ENCODE measurements around the gene TP53RK. TPM values are rescaled to one million over a fixed set of nuclear protein-coding genes. Genes with fewer than 3 reads are reported as not detected.

The TP53RK gene
- total and polyA plus RNA-seq, 9 donors, result 7.7 to 17.5 (median 13.4) TPM

DNA sequence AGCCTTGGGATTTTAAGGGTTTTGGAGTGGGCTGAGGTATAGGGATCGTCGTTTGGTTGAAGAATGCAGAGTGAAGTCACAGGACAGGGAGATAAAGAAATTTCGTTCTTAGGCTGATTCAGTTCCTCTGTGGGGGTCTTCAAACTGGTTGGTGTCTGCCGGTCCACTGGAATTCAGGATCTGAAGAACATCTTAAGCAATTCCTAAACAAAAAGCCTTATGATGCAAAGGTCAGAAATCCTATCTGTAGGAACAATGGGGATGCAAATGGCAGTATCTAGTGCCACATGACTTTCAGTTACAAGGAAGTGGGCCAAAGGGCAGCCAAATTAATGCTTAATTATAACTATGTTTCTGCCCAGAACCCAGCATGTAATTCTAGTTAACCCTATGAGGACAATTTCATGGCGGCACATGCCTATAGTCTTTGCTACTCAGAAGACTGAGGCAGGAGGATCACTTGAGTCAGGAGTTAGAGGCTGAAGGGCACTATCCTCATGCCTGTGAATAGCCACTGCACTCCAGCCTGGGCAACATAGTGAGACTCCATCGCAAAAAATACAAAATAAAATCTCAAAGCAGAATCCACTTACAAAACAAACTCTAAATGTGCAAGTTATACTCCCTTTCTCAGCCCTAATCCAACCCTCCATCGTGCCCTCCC, 15.6 kb upstream of the TP53RK start:
- Histone ChIP-seq H3K9me3 (no peaks in the 10 kb centered on the region), H3K4me1 (ENCODE audit: insufficient read depth) (peaks cover 4% of the 10 kb centered on the region), H3K27ac (no peak overlapping the region), H3K27me3 (no peaks in the 10 kb centered on the region), H3K4me3 (no peak overlapping the region), H3K36me3 (no peaks in the 10 kb centered on the region)
- WGBS, 3 donors, result 36 to 46% (median 41%) methylated on average over 7 of the region's 7 CpGs
- DNase-seq, result no peak
- intact Hi-C loops (cut with DNase I), result no loop called here
- no peak for TF ChIP-seq POLR2A (IDR thresholded peaks at IDR 0.05)
- TF ChIP-seq, protein P1, sequence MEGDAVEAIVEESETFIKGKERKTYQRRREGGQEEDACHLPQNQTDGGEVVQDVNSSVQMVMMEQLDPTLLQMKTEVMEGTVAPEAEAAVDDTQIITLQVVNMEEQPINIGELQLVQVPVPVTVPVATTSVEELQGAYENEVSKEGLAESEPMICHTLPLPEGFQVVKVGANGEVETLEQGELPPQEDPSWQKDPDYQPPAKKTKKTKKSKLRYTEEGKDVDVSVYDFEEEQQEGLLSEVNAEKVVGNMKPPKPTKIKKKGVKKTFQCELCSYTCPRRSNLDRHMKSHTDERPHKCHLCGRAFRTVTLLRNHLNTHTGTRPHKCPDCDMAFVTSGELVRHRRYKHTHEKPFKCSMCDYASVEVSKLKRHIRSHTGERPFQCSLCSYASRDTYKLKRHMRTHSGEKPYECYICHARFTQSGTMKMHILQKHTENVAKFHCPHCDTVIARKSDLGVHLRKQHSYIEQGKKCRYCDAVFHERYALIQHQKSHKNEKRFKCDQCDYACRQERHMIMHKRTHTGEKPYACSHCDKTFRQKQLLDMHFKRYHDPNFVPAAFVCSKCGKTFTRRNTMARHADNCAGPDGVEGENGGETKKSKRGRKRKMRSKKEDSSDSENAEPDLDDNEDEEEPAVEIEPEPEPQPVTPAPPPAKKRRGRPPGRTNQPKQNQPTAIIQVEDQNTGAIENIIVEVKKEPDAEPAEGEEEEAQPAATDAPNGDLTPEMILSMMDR (IDR thresholded peaks at IDR 0.05), result no peak
- no peak for TF ChIP-seq EP300 (IDR thresholded peaks at IDR 0.05)

GRCh38 chr20:46703435-46703834, 14.2 kb upstream of the TP53RK start:
- Histone ChIP-seq H3K9me3 (no peaks in the 10 kb centered on the region), H3K4me1 (ENCODE audit: insufficient read depth) (no peaks in the 10 kb centered on the region), H3K36me3 (no peaks in the 10 kb centered on the region), H3K27me3 (no peaks in the 10 kb centered on the region), H3K27ac (no peak overlapping the region), H3K4me3 (no peak overlapping the region)
- TF ChIP-seq POLR2A (IDR thresholded peaks at IDR 0.05), result no peak
- TF ChIP-seq EP300 (IDR thresholded peaks at IDR 0.05), result no peak
- TF ChIP-seq, protein P1 (IDR thresholded peaks at IDR 0.05), result no peak
- no peak for DNase-seq
- WGBS, 3 donors, result 67 to 80% (median 75%) methylated on average over 3 of the region's 3 CpGs
- intact Hi-C loops (cut with DNase I), result no loop called here

DNA sequence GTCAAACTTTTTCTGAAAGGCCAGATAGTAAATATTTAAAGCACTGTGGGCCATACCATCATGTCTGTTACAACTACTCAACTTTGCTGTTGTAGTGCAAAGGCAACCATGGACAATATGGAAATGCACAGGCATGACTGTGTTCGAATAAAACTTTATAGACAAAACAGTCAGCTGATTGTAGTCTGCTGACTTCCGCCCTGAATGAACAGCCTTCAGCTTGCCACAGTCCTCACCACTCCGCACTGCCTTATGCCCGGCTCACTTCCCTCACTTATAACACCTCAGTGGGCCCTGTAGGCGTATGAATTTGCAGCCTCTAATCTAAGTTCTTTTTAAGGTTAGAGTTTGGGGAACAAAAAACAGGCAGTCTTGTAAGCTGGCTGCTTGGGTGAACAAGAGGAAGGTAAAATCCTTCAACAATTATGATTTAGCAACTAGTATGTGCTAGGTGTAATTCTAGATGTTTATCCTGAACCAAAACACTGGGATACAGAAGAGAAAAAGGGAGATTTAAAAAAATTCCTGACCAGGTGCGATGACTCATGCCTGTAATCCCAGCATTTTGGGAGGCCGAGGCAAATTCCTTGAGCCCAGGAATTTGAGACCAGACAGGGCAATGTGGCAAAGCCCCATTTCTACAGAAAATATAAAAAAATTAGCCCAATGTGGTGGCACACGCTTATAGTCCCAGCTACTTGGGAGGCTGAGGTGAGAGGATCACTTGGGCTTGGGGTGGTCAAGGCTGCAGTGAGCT, 13.4 kb upstream of the TP53RK start:
- no peak for DNase-seq
- Histone ChIP-seq H3K36me3 (no peaks in the 10 kb centered on the region), H3K27ac (no peak overlapping the region), H3K9me3 (no peaks in the 10 kb centered on the region), H3K4me3 (no peak overlapping the region), H3K27me3 (no peaks in the 10 kb centered on the region), H3K4me1 (ENCODE audit: insufficient read depth) (no peaks in the 10 kb centered on the region)
- 90 to 93% (median 90%) methylated on average over 8 of the region's 8 CpGs for WGBS, 3 donors
- no peak for TF ChIP-seq EP300 (IDR thresholded peaks at IDR 0.05)
- no peak for TF ChIP-seq POLR2A (IDR thresholded peaks at IDR 0.05)
- TF ChIP-seq, protein P1 (IDR thresholded peaks at IDR 0.05), result no peak
- intact Hi-C loops (cut with DNase I), result no loop called here

GRCh38 chr20:46701986-46702385, 12.7 kb upstream of the TP53RK start:
- Histone ChIP-seq H3K4me3 (no peak overlapping the region), H3K27ac (no peak overlapping the region), H3K27me3 (no peaks in the 10 kb centered on the region), H3K36me3 (no peaks in the 10 kb centered on the region), H3K4me1 (ENCODE audit: insufficient read depth) (no peaks in the 10 kb centered on the region), H3K9me3 (no peaks in the 10 kb centered on the region)
- DNase-seq, result no peak
- intact Hi-C loops (cut with DNase I), result no loop called here
- no peak for TF ChIP-seq EP300 (IDR thresholded peaks at IDR 0.05)
- TF ChIP-seq POLR2A (IDR thresholded peaks at IDR 0.05), result no peak
- TF ChIP-seq, protein P1 (IDR thresholded peaks at IDR 0.05), result no peak
- WGBS, 3 donors, result 74 to 77% (median 77%) methylated on average over 5 of the region's 5 CpGs
